SKM-1 treated with dmso at 0.1 percent for 144 hours (cell line): ENCODE measurements around the gene NRG4.
"Not testable (repeated sequence)": the region's sequence is repeated elsewhere in the genome, so short reads cannot be mapped to it uniquely, and the experiment has no call there.

Source experiments
- DNase-seq: peaks from one replicate; lab custom pipeline; 2025; ENCODE audit not compliant: unreplicated experiment; lab: John Stamatoyannopoulos, UW

Gene NRG4

GRCh38 chr15:75928680-75929608 is 83.3 kb downstream of the NRG4 start:
- DNase-seq, result no peak

GRCh38 chr15:75927601-75928000 is 84.6 kb downstream of the NRG4 start:
- DNase-seq, result no peak

GRCh38 chr15:75926931-75927330 is 85.3 kb downstream of the NRG4 start:
- no peak for DNase-seq

GRCh38 chr15:75925440-75925839 is 86.8 kb downstream of the NRG4 start:
- DNase-seq, result peak; percentile 4

GRCh38 chr15:75924576-75924975 is 87.6 kb downstream of the NRG4 start:
- DNase-seq, result no peak

- DNase-seq, result no peak
Measured at GRCh38 chr15:75923756-75924155, 88.5 kb downstream of the NRG4 start.

GRCh38 chr15:75921732-75922703 is 90.2 kb downstream of the NRG4 start:
- no peak for DNase-seq

- DNase-seq, result no peak
Measured at GRCh38 chr15:75920079-75920478, 92.1 kb downstream of the NRG4 start.

- no peak for DNase-seq
Measured at GRCh38 chr15:75918135-75918534, 94.1 kb downstream of the NRG4 start.

- no peak for DNase-seq
Measured at GRCh38 chr15:75916978-75917377, 95.2 kb downstream of the NRG4 start.

GRCh38 chr15:75910355-75910754 is 101.9 kb downstream of the NRG4 start:
- not testable (repeated sequence) for DNase-seq

GRCh38 chr15:75905231-75905630 is 107.0 kb downstream of the NRG4 start:
- DNase-seq, result no peak

GRCh38 chr15:75903331-75904239 is 108.6 kb downstream of the NRG4 start, which contains the start of gene FBXO22:
Gene FBXO22, plus strand, starts transcription at chr15:75903878. Its CDS starts 86 bp downstream, at chr15:75903964.
- DNase-seq, result peak; percentile 82

GRCh38 chr15:75902129-75902557 is 110.1 kb downstream of the NRG4 start:
- DNase-seq, result no peak

- no peak for DNase-seq
Measured at GRCh38 chr15:75900577-75900976, 111.6 kb downstream of the NRG4 start.

GRCh38 chr15:75895731-75896130 is 116.5 kb downstream of the NRG4 start:
- no peak for DNase-seq

- DNase-seq, result no peak
Measured at GRCh38 chr15:75891895-75892294, 120.3 kb downstream of the NRG4 start.
